Measurements from ENCODE around the gene KCNT2. TPM values are rescaled to one million over a fixed set of nuclear protein-coding genes. Genes with fewer than 3 reads are reported as not detected.

The KCNT2 gene
- polyA plus RNA-seq, 1 of the 3 experiments (the other 2 are of a cell fraction) = 0.56 TPM

DNA sequence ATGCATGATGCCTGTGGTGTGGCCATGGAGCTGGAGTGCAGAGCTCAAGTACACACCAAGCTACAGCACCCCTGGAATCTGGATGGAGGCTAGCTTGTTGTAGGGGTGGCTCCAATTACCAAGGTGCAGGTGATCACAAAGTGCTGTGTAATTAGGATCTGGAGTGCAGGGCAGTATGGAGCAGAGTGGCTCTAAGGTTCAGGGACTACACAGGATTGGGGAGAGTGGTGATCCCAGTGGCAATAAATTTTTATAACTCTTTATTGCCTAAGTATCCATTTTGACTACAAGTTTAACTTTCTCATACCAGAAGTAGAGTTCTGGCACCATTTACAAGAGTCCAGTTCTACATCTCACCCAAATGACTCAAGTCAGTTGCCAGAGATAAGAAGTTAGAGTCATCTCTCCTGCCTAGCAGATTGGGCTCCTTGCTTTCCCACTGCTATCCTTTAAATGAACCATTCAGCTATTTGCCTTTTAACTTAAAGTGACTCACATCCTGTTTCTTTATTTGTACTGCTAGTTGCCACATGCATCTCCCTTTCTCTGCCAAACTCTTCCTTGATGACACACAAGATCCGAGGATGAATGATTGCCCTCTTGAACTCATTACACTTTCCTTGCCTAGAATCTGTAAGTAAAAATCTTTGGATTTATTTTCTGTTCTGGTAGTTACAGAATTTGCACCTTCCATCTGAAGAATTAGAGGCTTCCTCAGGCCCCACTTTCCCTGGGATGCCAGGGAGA, 427.2 kb downstream of the KCNT2 start:
- no peaks in the 10 kb centered on the region for H3K27me3 ChIP-seq (ENCODE audit: insufficient read depth)
- no peak overlapping the region for H3K4me3 ChIP-seq (ENCODE audit: low read depth in 2 of 2, low read length in 1 of 2)
- ChIA-PET CTCF (interaction anchor here (1.0 kb wide), 1 partner anchor 480 kb away, joined by 3 read pairs; no protein-coding TSS in a partner anchor), POLR2A (no interaction called here)
- H3K9me3 ChIP-seq = no peaks in the 10 kb centered on the region
- 3% methylated on average over 1 of the region's 1 CpG for WGBS (ENCODE audit: low lambda C conversion rate)
- peak overlapping the region; percentile 60 to 94; a peak in 3 of 4 replicates for H3K27ac ChIP-seq (ENCODE audit: low read depth in 2 of 2, low read length in 1 of 2)
- peaks cover 23% of the 10 kb centered on the region for H3F3A ChIP-seq (replicated peaks; ENCODE audit: insufficient read depth)
- peak overlapping the region; percentile 53; the same call in 1 of the 2 replicates for H2AFZ ChIP-seq (ENCODE audit: low read depth)
- peak overlapping the region; percentile 54; the same call in 1 of the 2 replicates for H3K4me2 ChIP-seq
- no peak for DNase-seq
- H3K9ac ChIP-seq = peak overlapping the region; percentile 13; the same call in 1 of the 2 replicates
- H4K20me1 ChIP-seq (ENCODE audit: insufficient read depth) = no peaks in the 10 kb centered on the region
- H3K4me1 ChIP-seq (ENCODE audit: control insufficient read depth in 1 of 2, insufficient read depth in 2 of 2, low read depth in 1 of 2, low read length in 1 of 2) = peaks cover 5 to 15% of the 10 kb centered on the region in 2 experiments
- H3K9me2 ChIP-seq = no peaks in the 10 kb centered on the region
- H3K79me2 ChIP-seq (ENCODE audit: insufficient read depth) = no peaks in the 10 kb centered on the region
- H3K36me3 ChIP-seq (replicated peaks in 1 of 2; ENCODE audit: control insufficient read depth in 1 of 2, insufficient read depth in 2 of 2, low read length in 1 of 2) = no peaks in the 10 kb centered on the region
- TF ChIP-seq, protein P1, sequence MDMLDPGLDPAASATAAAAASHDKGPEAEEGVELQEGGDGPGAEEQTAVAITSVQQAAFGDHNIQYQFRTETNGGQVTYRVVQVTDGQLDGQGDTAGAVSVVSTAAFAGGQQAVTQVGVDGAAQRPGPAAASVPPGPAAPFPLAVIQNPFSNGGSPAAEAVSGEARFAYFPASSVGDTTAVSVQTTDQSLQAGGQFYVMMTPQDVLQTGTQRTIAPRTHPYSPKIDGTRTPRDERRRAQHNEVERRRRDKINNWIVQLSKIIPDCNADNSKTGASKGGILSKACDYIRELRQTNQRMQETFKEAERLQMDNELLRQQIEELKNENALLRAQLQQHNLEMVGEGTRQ (IDR thresholded peaks at IDR 0.05; ENCODE audit: borderline replicate concordance, low read depth, low read length) = no peak
- peak; percentile 97 for TF ChIP-seq RXRA (IDR thresholded peaks at IDR 0.05; ENCODE audit: borderline replicate concordance, low read depth)
- no peak for TF ChIP-seq RCOR1 (IDR thresholded peaks at IDR 0.05; ENCODE audit: low read length)
- no peak for TF ChIP-seq CHD2 (IDR thresholded peaks at IDR 0.05; ENCODE audit: low read length, partially characterized antibody)
- TF ChIP-seq FOXM1 (IDR thresholded peaks at IDR 0.05; ENCODE audit: low read depth) = peak; percentile 96
- 0 out of 2 replicates have a peak, but pooled peaks have one; percentile 23 for TF ChIP-seq GABPA (IDR thresholded peaks at IDR 0.05; ENCODE audit: low read depth)
- TF ChIP-seq, protein P2, sequence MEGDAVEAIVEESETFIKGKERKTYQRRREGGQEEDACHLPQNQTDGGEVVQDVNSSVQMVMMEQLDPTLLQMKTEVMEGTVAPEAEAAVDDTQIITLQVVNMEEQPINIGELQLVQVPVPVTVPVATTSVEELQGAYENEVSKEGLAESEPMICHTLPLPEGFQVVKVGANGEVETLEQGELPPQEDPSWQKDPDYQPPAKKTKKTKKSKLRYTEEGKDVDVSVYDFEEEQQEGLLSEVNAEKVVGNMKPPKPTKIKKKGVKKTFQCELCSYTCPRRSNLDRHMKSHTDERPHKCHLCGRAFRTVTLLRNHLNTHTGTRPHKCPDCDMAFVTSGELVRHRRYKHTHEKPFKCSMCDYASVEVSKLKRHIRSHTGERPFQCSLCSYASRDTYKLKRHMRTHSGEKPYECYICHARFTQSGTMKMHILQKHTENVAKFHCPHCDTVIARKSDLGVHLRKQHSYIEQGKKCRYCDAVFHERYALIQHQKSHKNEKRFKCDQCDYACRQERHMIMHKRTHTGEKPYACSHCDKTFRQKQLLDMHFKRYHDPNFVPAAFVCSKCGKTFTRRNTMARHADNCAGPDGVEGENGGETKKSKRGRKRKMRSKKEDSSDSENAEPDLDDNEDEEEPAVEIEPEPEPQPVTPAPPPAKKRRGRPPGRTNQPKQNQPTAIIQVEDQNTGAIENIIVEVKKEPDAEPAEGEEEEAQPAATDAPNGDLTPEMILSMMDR (IDR thresholded peaks at IDR 0.05) = no peak
- TF ChIP-seq ELF1 (IDR thresholded peaks at IDR 0.05) = peak; percentile 53
- TF ChIP-seq, protein P3, sequence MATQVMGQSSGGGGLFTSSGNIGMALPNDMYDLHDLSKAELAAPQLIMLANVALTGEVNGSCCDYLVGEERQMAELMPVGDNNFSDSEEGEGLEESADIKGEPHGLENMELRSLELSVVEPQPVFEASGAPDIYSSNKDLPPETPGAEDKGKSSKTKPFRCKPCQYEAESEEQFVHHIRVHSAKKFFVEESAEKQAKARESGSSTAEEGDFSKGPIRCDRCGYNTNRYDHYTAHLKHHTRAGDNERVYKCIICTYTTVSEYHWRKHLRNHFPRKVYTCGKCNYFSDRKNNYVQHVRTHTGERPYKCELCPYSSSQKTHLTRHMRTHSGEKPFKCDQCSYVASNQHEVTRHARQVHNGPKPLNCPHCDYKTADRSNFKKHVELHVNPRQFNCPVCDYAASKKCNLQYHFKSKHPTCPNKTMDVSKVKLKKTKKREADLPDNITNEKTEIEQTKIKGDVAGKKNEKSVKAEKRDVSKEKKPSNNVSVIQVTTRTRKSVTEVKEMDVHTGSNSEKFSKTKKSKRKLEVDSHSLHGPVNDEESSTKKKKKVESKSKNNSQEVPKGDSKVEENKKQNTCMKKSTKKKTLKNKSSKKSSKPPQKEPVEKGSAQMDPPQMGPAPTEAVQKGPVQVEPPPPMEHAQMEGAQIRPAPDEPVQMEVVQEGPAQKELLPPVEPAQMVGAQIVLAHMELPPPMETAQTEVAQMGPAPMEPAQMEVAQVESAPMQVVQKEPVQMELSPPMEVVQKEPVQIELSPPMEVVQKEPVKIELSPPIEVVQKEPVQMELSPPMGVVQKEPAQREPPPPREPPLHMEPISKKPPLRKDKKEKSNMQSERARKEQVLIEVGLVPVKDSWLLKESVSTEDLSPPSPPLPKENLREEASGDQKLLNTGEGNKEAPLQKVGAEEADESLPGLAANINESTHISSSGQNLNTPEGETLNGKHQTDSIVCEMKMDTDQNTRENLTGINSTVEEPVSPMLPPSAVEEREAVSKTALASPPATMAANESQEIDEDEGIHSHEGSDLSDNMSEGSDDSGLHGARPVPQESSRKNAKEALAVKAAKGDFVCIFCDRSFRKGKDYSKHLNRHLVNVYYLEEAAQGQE (IDR thresholded peaks at IDR 0.05; ENCODE audit: low read depth, low read length) = 0 out of 2 replicates have a peak, but pooled peaks have one; percentile 8
- TF ChIP-seq, protein P4, sequence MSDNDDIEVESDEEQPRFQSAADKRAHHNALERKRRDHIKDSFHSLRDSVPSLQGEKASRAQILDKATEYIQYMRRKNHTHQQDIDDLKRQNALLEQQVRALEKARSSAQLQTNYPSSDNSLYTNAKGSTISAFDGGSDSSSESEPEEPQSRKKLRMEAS (IDR thresholded peaks at IDR 0.05; ENCODE audit: low read depth) = peak; percentile 96
- no peak for TF ChIP-seq RFX5 (IDR thresholded peaks at IDR 0.05; ENCODE audit: low read length)
- TF ChIP-seq GATA2 (CRISPR knock-in tag; IDR thresholded peaks at IDR 0.05) = no peak
- peak; percentile 94 for TF ChIP-seq NFIC (IDR thresholded peaks at IDR 0.05; ENCODE audit: borderline replicate concordance)
- TF ChIP-seq, protein P5, sequence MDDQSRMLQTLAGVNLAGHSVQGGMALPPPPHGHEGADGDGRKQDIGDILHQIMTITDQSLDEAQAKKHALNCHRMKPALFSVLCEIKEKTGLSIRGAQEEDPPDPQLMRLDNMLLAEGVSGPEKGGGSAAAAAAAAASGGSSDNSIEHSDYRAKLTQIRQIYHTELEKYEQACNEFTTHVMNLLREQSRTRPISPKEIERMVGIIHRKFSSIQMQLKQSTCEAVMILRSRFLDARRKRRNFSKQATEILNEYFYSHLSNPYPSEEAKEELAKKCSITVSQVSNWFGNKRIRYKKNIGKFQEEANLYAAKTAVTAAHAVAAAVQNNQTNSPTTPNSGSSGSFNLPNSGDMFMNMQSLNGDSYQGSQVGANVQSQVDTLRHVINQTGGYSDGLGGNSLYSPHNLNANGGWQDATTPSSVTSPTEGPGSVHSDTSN (IDR thresholded peaks at IDR 0.05) = peak; percentile 96
- peak; percentile 95 for TF ChIP-seq MEF2A (IDR thresholded peaks at IDR 0.05; ENCODE audit: borderline replicate concordance, low read depth)
- TF ChIP-seq EP300 (IDR thresholded peaks at IDR 0.05; ENCODE audit: borderline replicate concordance in 1 of 2, low read depth in 1 of 2, low read length in 1 of 2) = peak in 1 of 2 experiments; percentile 96; a peak in 2 of 4 replicates
- no peak for TF ChIP-seq EZH2phosphoT487 (IDR thresholded peaks at IDR 0.05; ENCODE audit: borderline replicate concordance, low read depth)
- no peak for TF ChIP-seq MXI1 (IDR thresholded peaks at IDR 0.05; ENCODE audit: low read depth, low read length)
- peak; percentile 97 for TF ChIP-seq TCF12 (IDR thresholded peaks at IDR 0.05)
- peak; percentile 90 for TF ChIP-seq TEAD4 (IDR thresholded peaks at IDR 0.05; ENCODE audit: borderline replicate concordance, insufficient read depth)
- TF ChIP-seq, protein P6, sequence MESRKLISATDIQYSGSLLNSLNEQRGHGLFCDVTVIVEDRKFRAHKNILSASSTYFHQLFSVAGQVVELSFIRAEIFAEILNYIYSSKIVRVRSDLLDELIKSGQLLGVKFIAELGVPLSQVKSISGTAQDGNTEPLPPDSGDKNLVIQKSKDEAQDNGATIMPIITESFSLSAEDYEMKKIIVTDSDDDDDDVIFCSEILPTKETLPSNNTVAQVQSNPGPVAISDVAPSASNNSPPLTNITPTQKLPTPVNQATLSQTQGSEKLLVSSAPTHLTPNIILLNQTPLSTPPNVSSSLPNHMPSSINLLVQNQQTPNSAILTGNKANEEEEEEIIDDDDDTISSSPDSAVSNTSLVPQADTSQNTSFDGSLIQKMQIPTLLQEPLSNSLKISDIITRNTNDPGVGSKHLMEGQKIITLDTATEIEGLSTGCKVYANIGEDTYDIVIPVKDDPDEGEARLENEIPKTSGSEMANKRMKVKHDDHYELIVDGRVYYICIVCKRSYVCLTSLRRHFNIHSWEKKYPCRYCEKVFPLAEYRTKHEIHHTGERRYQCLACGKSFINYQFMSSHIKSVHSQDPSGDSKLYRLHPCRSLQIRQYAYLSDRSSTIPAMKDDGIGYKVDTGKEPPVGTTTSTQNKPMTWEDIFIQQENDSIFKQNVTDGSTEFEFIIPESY (IDR thresholded peaks at IDR 0.05; ENCODE audit: borderline replicate concordance, low read depth) = peak; percentile 80; the same call in 1 of the 2 replicates
- TF ChIP-seq FOSL2 (IDR thresholded peaks at IDR 0.05; ENCODE audit: borderline replicate concordance, low read depth) = peak; percentile 96
- TF ChIP-seq JUND (IDR thresholded peaks at IDR 0.05) = peak; percentile 98
